SK-N-DZ (cell line): Measurements from ENCODE around the gene NOL6.

Experiments used
- DNase-seq: peaks from one replicate; pipeline ENCODE4 v3.0.0-alpha.2; 2015; ENCODE audit warnings: low spot score

Gene NOL6

GRCh38 chr9:33453286-33453860 is 20.4 kb downstream of the NOL6 start:
- DNase-seq = no peak

DNA sequence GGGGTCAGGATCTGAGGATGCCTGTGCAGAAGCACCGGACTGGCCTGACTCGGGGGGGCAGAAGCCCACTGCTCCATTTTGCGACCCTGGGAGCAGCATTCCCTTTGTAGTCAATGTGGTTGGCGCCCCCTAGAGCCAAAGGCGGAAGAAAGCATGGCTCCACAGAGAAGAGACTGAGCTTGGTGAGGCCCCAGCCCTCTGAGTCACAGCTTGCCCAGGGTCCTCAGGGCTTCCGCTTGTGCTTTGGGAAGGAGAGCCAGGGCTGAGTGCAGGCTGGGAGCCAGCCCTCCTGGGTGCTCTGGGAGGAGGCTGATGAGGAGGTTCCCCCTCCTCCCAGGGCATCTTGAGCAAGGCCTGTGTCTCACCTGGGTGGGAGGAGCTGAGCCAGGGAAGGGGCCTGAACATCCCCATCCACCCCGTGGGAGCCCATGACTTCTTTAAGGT is 20.9 kb downstream of the NOL6 start:
- peak; percentile 78 for DNase-seq

DNA sequence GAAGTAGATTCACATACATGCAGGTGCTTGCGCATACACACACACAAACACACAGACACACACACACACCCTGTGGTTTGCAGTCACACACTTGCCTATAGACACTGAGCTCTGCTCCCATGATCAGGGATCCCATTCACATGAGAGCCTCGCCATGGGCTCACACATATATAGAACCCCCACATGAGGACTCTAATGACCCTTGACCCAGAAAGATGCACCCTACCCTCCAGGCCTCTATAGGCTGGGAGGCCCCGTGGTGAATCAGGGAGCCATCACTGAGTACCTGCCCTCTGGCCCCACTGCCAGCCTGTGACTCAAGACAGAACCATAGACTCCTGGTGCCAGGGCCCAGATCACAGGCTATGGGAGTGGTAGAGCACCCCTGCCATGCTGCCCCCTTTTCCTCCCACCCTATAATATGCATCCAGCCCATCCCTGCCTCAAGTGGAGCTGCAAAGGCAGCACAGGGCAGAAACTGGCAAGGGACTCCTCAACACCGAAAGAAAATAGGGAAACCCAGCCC is 23.0 kb downstream of the NOL6 start:
- no peak for DNase-seq

GRCh38 chr9:33449715-33450114 is 24.0 kb downstream of the NOL6 start:
- no peak for DNase-seq

GRCh38 chr9:33447799-33448553 is 25.7 kb downstream of the NOL6 start:
- DNase-seq = no peak

- DNase-seq = peak; percentile 62
Measured at GRCh38 chr9:33446946-33447798, 26.6 kb downstream of the NOL6 start, which contains the start of gene AQP3. Gene AQP3, minus strand, starts transcription at chr9:33447593. Its CDS starts 63 bp downstream, at chr9:33447530.

GRCh38 chr9:33446240-33446945 is 27.3 kb downstream of the NOL6 start:
- no peak for DNase-seq

DNA sequence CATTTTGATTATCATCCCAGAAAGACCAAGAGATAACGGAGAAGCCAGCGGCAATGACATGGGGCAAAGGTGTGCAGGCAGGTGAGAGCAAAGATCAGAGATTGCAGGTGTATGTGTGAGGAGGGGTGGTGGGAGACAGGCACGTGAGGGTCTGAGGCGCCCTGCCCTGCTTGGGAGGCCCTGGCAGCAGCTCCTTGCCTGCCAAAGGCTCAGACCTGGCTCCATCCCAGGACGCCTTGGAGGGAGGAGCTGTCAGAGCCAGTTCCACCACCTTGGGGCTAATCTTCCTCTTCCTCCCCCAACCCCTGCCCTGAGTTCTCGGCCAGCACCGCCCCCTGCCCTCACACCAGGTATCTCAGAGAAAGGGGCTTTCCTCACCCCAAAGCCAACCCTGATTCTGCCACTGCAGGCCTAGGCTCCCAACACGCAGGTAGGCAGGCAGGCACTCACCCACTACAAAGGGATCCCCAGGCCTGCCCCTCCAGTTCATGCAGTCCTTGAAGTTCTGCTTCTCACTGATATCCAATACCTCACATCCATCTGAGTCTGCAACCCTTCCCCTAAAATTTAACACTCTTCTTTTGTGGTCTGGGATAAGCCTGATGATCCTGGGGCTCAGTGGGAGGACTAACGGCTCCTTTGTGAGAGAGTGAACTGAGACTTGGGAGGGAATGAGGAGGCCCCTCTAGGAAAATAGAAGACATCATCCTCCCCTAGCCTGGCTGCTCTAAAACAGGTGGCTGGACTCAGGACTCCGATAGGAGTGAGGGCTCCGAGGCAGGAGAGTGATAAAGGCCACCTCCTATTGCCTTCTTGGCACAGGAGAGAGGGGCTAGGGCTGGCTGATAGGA is 28.1 kb downstream of the NOL6 start:
- no peak for DNase-seq

DNA sequence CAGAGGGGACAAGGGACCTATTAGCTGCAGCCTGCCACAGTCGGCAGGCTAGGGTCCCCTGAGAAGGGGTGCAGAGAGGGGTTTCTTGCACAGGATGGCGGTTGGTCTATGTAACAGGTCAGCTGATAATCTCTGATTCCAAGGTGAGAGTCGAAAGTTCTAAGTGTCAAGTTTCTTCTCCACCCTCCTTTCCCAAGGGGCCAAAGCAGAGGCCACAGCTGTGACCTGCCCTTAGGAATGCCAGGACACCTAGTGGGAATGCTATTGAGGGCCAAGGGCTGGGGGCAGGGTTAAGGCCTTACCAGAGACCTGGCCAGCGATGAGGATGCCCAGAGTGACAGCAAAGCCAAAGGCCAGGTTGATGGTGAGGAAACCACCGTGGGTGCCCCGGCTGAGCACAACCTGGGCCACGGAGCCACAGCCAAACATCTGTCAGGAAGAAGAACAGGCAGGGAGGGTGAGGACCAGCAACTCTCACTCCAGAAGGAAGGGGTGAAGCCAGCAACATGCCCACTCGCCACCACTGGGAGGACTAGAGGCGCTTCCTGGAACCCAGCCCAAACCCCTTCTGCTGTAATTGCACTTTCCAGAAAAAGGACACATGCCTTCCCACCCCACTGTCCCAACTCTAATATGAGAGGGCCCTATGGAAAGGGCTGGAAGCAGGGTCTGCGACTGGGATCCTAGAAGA is 30.1 kb downstream of the NOL6 start:
- no peak for DNase-seq

- no peak for DNase-seq
Measured at GRCh38 chr9:33443047-33443446, 30.7 kb downstream of the NOL6 start.

GRCh38 chr9:33442125-33442524 is 31.6 kb downstream of the NOL6 start:
- no peak for DNase-seq

DNA sequence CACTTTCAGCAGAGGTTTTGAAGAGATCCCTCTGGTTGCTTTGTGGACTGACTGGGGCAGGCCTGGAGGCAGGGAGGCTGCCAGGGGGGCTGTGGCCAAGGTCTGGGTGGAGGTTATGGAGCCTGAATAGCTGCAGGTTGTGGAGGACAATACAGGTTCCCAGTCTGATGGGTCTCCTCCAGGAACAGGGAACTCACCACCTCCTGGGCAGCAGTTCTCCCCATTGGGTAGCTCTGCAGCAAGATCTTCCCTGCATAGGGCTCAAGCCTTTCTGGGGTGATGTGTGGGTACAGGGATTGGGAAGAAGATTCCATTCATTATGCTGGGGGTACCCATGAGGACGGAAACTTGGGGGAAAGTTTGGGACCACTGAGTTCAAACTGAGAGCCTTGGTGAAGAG is 33.1 kb downstream of the NOL6 start:
- no peak for DNase-seq

DNA sequence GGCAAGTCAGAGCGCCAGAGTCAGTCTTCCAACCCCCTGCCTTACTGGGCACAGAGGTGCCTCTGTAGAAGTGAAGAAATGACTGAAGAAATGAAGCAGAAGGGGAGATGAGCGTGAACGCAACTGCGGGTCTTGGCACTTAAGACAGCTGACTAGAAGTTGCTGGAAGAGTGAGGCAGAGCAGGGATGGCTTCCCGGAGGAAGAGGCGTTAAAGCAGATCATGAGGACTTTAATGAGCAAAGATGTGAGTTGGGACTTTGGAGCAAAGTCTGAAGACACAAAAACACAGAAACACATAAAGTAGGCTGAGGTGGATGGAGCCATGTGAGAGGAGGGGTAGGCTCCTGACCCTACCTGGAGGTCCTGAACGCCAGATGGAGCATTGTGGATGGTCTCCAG is 33.5 kb downstream of the NOL6 start:
- DNase-seq = no peak

DNA sequence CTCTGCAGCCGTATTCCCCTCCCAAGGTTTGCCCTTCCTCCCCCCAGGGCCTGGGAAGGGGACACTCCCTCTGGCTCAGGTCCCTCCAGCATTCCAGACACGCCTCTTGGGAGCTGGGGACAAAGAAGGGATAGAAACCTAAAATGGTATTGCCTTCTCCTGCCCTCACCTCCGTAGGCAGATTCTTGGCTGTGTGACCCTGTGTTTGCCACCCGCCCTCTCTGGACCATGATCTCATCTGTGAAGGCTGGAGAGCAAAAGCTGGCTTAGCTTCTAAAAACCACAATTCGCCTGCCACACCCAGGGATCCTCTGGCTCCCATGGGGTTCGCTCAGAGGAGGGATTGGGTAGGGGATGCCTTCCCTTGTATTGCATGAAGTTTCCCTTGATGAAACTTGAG is 34.0 kb downstream of the NOL6 start:
- DNase-seq = no peak

- no peak for DNase-seq
Measured at GRCh38 chr9:33438926-33439680, 34.6 kb downstream of the NOL6 start.

DNA sequence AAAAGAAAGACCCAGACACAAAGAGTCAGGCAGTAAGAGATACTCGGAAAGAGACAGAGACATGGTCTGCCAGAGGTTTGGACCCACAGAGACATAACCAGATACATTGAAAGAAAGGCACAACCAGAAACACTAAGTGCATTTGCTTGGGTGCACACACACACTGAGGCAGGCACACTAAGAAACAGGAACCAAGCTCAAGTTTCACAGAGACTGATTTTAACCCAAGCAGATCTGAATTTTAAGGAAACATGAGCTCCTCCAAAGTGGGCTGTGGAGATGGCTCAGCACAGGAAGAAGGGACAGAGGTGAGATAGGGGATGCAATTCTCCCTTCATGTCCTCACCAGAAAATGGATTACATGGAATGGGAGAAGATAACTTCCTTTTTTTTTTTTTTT is 35.8 kb downstream of the NOL6 start:
- DNase-seq = no peak

GRCh38 chr9:33437205-33437604 is 36.5 kb downstream of the NOL6 start:
- no peak for DNase-seq

DNA sequence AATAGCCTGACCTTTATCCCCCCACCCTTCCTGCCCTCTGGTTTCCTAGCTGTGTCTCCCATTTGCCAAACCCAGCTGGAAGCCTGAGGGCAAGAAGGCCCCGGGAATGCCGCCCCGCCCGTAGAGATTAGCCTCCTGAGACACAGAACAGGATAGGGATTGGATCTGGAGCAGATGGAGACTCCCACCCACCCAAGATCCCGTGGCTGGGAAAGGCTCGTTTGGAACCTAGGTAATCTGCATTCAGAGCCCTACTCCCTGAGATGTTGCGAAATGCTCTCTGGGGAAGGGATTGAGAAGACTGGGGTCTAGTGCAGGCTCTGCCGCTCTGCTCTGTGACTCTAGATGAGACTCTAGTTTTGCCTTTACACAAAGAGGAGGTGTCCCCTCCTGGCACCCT is 37.3 kb downstream of the NOL6 start:
- DNase-seq = no peak

GRCh38 chr9:33435821-33436277 is 37.9 kb downstream of the NOL6 start:
- DNase-seq = no peak
